T-helper 1 cell (primary cell): ENCODE data around the gene PTF1A.
"Not testable (repeated sequence)": the region's sequence is repeated elsewhere in the genome, so short reads cannot be mapped to it uniquely, and the experiment has no call there.

Experiments used
- DNase-seq, 5 donors: peaks; one replicate each; pipeline ENCODE4 v3.0.0-alpha.2; 2012 to 2020

The PTF1A gene

DNA sequence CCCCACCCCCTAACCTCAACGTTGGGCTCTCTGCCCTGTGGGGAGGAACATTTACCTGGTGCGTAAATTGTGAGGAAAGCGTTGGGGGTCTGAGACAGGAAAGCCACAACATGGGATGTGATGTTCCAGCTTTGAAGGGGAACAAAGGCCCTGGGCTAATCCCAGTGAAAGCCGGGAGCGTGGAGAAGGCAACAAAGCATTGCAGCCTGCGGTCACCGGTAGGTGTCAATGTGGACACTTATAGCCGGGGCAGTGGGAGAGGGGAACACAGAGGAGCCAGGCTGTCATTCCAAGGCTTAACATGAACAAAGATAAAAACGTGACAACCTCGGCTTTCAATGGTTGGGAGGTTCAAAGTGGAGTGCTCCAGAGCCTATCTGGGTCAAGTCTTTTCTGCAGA lies 12.7 kb downstream of the PTF1A start:
- DNase-seq = no peak

DNA sequence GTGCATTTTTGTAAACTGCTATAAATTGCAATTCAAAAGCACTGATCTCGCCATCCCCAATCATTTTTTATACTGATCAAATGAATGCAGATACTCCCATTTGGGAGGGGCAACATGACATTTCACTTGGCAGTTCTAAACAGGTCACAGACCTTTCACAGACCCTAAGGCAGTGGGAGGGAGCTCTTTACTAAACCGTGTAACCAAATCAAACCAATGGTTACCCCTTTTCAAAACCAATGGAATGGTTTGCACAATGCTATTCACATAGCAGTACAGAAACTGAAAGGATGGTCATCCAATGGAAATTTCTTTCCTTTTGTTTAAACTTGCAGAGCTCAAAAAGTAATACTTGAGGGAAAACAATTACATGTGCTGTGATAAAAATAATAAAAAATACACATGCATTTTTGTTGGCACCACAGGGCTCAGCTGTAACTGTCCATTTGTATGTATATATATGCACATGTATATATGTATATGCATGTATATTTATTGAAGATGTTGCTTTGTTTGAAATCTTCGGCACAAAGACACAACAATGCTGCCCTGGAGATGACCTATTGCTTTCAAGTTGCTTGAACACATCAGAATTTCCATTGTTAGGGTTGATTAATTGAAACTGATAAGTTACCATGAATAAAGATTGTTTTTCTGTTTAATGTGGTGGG lies 14.0 kb downstream of the PTF1A start:
- no peak for DNase-seq

DNA sequence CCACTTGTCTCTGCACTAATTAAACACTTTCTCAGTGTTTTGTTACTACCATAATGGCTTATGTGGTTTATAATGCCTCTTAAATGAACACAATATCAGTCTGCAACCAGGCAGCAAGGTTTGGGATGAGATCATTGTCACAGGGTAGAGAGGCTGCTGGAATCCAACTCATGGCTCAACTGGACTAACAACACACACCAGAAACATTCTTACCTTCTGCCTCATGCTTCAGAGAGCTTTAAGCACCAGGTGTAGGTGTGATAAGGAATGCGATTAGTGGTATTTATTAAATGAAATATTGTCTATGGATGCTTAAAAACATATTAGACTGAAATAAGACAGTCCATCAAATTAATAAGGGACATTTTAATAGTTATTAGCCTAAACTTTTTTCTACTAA lies 25.4 kb downstream of the PTF1A start:
- no peak for DNase-seq

- no peak for DNase-seq
These were observed 38.5 kb downstream of the PTF1A start for GRCh38 chr10:23230582-23230981.

DNA sequence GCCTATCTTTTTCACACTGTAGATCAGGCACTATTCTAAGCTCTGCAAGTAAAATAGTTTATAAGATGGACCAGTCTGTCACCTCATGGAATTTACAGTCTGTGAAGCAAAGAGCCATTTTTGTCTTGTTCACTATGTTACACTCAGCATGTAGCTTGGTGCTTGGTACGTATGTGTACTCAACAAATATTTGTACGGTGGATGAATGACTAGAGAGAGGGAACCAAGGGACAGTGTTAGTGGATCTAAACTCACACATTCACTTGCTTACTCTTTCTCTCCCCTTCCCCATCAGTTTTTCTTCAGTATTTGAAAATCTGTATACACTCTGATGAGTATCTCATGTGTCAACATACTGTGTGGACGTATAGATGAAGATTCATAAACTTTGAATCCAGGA lies 45.9 kb downstream of the PTF1A start:
- DNase-seq = no peak

GRCh38 chr10:23241779-23242178 lies 49.7 kb downstream of the PTF1A start:
- DNase-seq = not testable (repeated sequence)
